Stimulated activated CD4-positive, alpha-beta T cell treated with anti-CD3 and anti-CD28 coated beads, Interleukin-2, amount 100 ng/mL, for 4 hours (primary cell): ENCODE data around the gene AEN.

Experiments
- DNase-seq: peaks from one replicate; pipeline ENCODE4 v3.0.0-alpha.2; 2020; ENCODE audit warnings: low read depth

The AEN gene

DNA sequence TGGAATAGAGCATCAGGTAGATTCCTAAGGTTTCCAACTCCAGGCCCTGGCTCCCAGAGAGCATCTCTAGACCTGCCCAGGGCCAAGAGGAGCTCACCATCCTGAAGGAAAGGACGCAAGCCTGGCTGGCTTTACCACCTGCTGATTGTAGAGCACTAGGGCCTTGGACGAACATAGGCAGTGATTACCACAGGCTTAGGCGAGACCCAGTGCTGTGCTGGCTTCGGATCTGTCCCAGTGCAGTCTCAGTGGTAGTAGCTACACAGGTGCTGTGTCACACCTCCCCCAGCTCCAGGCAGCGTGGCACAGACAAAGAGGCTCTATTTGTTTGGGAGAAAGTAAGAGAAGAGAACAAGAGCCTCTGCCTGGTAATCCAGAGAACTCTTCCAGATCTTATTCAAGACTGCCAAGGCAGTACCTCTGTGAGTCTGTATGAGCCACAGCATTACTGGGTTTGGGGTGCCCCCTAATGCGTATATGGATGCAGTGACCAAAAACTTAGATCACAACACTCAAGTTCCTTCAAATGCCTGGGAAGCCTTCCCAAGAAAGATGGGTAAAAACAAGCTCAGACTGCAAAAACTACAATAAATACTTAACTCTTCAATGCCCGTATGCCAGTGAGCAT lies 43.1 kb downstream of the AEN start:
- DNase-seq, result no peak

DNA sequence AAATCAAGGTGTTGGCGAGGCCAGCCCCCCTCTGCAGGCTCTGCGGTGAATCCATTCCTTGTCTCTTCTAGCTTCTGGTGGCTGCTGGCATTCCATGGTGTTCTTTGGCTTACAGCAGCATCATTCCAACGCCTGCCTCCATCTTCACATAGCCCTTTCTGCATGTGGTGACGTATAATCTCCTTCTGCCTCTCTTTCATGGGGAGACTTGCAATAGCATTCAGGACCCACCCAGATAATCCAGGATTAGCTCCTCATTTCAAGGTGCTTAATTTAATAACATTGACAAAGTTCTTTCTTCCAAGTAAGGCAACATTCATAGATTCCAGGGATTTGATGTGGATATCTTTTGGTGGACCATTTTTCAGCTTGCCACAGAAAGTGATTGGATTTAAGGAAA lies 53.5 kb downstream of the AEN start:
- no peak for DNase-seq

DNA sequence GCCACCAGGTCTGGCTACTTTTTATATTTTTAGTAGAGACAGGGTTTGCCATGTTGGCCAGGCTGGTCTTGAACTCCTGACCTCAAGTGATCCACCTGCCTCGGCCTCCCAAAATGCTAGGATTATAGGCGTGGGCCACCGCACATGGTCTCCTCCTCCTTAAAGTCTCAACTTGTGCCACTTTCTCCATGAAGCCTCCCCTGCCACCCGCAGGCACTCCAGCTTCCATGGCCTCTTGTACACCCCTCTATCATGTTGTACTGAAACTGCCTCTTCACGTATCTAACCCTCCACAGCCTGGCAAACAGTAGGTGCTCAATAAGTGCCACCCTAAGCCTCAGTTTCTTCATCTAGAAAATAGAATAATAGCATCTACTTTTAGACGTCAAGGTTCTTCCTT lies 57.6 kb downstream of the AEN start:
- DNase-seq, result no peak

DNA sequence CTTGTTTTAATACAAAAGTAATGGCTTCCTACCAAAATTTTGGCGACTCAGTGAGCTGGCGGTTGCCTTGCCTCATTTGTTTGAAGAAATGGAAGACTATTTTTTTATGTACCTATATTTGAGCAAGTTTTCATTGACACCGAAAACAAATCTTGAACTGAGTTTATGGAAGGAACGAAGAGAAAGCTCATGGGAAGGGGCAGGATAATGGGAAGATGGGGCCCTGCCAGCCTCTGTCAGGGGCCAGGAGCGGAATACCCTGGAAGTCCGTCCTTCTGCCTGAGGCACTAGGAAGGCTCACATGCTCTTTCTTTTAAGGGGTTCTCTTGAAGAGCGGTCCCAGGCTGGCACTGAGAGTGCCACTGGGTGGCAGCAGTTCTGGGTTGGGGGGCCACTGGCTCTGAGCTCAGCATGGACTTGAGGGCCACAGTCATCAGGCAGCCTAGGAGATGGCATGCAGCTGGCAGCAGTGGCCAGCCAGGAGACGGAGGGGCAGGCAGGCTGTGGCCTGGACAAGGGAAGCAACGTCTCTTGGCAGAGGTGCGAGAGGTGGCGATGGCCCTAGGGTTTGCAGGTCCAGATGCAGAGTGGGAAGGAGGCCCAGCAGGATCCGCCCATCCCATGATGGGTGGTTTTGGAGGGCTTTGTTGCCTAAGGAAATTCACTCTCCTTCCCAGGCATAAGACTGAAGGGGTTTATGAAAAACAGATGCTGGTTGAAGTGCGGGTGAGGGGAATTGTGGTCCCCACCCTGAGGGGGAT lies 59.3 kb downstream of the AEN start:
- no peak for DNase-seq

DNA sequence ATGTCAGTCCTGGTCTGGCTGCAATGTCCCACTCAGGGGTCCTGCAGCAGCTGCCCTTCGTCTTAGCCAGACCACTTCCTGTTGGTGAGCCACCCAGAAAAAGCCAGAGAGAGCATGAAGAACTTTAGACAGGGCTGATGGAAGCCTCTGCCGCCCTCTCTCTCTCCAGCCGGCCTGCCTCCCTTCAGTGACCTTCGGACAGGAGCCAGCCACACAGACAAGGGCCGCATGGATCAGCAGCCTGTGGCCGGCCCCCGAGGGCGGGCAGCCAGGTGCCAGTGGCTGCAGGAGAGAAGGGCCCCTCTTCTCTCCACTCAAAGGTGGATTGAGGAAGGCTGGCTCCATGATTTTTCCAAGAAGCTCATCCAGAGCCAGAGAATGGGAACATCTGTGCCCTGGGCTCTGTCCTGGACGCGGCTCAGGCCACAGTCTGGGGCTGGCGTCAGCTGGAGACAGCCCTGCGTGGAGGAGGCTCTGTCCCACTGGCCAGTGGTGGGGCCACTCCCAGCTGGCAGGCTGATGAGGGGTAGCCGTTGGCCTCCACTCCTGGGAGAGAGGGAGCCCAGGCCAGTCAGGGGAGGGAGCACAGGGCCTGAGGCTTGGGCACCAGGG lies 60.6 kb downstream of the AEN start:
- DNase-seq, result no peak
